ENCODE measurements around the gene SV2C. TPM values are rescaled to one million over a fixed set of nuclear protein-coding genes. Genes with fewer than 3 reads are reported as not detected.

SV2C gene
- total RNA-seq, 1 donor from 2014 or later: not detected

- H3K4me3 ChIP-seq (ENCODE audit: low read depth, low read length): no peak overlapping the region
- TF ChIP-seq CTCF (conservative IDR thresholded peaks at IDR 0.05; ENCODE audit: low read depth, low read length): peak; percentile 95
- DNase-seq (ENCODE audit: low read depth): no peak
Measured at GRCh38 chr5:76175051-76175666, 92.0 kb downstream of the SV2C start.

- no peak for DNase-seq (ENCODE audit: low read depth)
- no peak for TF ChIP-seq CTCF (conservative IDR thresholded peaks at IDR 0.05; ENCODE audit: low read depth, low read length)
- no peak overlapping the region for H3K4me3 ChIP-seq (ENCODE audit: low read depth, low read length)
Measured at GRCh38 chr5:76175821-76176403, 92.7 kb downstream of the SV2C start.

GRCh38 chr5:76177978-76178377, 94.8 kb downstream of the SV2C start:
- DNase-seq (ENCODE audit: low read depth): no peak
- no peak for TF ChIP-seq CTCF (conservative IDR thresholded peaks at IDR 0.05; ENCODE audit: low read depth, low read length)
- no peak overlapping the region for H3K4me3 ChIP-seq (ENCODE audit: low read depth, low read length)

- H3K4me3 ChIP-seq (ENCODE audit: low read depth, low read length): no peak overlapping the region
- no peak for DNase-seq (ENCODE audit: low read depth)
- TF ChIP-seq CTCF (conservative IDR thresholded peaks at IDR 0.05; ENCODE audit: low read depth, low read length): no peak
Measured at GRCh38 chr5:76178913-76179312, 95.7 kb downstream of the SV2C start.

- H3K4me3 ChIP-seq (ENCODE audit: low read depth, low read length): no peak overlapping the region
- no peak for TF ChIP-seq CTCF (conservative IDR thresholded peaks at IDR 0.05; ENCODE audit: low read depth, low read length)
- DNase-seq (ENCODE audit: low read depth): peak; percentile 59
Measured at GRCh38 chr5:76180814-76181805, 97.9 kb downstream of the SV2C start.

GRCh38 chr5:76187386-76187785, 104.2 kb downstream of the SV2C start:
- H3K4me3 ChIP-seq (ENCODE audit: low read depth, low read length): no peak overlapping the region
- no peak for DNase-seq (ENCODE audit: low read depth)
- TF ChIP-seq CTCF (conservative IDR thresholded peaks at IDR 0.05; ENCODE audit: low read depth, low read length): no peak
